DMS 273 (cell line): ENCODE results near the gene BGN.

Experiments used
- DNase-seq: peaks from one replicate; lab custom pipeline; 2025; ENCODE audit not compliant: unreplicated experiment; lab: John Stamatoyannopoulos, UW

BGN gene

GRCh38 chrX:153524234-153524633, 29.5 kb downstream of the BGN start:
- peak; percentile 52 for DNase-seq

DNA sequence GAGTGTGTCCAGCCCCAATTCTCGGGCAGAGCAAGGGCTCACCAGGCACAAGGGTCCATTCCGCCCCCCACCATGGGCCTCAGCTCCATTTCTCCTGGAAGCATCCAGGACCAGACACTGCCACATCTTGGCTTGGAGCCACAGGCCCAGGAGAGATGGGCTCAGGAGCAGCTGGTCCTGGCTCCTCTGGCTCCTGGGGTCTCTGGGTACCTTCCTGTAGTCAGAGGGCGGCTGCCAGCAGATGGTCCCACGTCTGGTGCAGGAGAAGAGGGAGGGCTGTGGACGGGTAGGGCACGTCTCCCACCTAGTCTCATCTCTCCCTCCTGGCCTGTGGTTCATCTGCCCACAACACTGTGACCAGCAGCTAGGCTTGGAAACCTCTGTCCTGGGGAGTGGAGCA, 30.7 kb downstream of the BGN start:
- DNase-seq: peak; percentile 91

- peak; percentile 96 for DNase-seq
Measured at GRCh38 chrX:153526042-153526441, 31.3 kb downstream of the BGN start.

- DNase-seq: peak; percentile 82
Measured at GRCh38 chrX:153526801-153527200, 32.0 kb downstream of the BGN start.

- peak; percentile 68 for DNase-seq
Measured at GRCh38 chrX:153527208-153527607, 32.4 kb downstream of the BGN start.

DNA sequence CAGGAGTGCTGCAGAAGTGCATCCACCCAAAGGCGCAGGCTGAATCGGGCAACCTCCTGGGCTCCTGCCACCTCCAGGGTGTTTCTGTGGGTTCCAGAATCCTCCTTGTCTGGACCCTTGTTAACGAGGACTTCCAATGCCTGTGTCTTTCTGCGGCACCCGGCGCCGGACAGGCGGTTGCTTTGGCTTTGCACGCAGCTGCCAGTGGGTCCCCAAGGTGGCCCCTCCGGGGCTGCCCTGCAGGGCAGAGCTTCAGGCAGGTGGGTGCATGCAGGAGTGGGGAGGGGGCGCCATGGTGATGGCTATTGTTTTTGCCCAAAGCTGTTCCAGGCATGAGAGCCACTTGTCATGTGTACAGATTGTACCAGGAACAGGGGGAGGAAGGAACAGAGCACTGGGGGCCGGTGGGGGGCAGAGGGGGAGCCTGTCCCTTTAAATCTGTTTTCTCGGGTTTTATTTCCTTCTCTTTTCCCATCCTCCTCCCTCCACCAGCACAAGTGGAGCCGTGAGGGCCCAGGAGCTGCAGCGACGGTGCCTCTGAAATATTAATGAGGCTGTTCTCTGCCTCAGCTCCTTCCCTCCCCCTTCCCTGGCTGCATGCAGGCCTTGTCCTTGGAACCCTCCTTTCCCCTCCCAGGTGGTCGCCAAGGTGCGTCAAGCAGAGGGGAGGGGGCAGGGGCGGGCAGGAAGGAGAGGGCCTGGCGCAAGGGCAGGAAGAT, 35.8 kb downstream of the BGN start:
- DNase-seq: peak; percentile 38

GRCh38 chrX:153533091-153533490, 38.3 kb downstream of the BGN start:
- peak; percentile 52 for DNase-seq

- peak; percentile 85 for DNase-seq
Measured at GRCh38 chrX:153537080-153537479, 42.3 kb downstream of the BGN start.

DNA sequence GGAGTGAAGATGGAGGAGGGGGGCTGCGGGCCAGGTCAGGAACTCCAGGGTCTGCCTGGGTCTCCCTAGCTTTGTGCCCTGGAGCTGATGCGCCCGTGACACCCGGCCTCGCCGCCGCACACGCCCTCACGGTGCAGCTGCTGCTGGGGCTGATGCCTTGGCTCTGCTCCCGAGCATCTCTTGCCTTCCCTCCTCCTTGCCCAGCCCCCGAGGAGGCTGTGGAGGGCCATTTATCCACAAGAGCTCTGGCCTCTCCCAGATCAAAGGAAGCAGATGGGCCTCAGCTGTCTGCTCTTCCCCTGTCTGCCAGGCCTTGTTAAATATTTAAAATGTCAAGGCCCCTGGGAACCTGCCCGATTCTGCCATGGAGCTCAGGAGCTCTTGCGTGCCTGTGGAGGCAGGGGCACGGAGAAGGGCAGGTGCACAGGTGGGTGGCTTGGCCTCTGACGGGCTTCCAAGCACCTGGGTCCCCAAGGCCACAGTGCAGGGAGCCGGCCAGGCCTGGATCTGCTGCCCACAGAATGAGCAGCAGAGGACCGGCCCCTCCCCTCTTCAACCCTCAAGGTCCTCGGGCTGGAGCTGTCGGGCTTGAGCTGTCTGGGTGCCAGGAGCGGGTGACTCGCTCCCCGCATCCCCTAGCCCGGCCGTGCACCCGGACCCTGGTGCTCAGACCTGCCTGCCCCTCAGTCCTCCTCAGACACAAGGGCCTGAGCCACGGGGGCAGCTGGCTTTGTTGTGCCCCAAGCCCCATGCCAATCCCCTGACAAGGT, 42.9 kb downstream of the BGN start:
- peak; percentile 94 for DNase-seq

GRCh38 chrX:153538424-153538823, 43.6 kb downstream of the BGN start:
- peak; percentile 57 for DNase-seq

- peak; percentile 84 for DNase-seq
Measured at GRCh38 chrX:153539171-153539978, 44.6 kb downstream of the BGN start.

GRCh38 chrX:153539979-153540358, 45.2 kb downstream of the BGN start:
- no peak for DNase-seq

DNA sequence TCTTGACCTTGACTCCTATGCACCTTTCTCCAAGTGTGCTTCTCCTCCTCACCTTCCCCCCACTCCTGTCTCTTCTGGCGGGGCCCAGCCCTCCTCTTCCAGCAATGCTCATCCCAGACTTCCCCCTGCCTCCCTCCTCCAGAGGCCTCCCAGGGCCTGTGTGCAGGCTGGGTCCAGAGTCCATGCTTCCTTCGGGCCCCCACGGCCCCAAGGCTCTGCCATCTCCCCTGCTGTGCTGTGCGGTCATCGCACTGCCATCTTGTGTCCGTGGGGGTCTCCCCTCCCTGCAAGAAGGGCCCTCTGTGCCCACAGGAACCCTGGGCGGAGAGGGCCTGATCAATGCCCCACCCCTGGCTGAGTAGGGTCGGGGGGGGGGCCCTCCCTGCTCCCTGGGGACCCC, 49.9 kb downstream of the BGN start:
- no peak for DNase-seq

DNA sequence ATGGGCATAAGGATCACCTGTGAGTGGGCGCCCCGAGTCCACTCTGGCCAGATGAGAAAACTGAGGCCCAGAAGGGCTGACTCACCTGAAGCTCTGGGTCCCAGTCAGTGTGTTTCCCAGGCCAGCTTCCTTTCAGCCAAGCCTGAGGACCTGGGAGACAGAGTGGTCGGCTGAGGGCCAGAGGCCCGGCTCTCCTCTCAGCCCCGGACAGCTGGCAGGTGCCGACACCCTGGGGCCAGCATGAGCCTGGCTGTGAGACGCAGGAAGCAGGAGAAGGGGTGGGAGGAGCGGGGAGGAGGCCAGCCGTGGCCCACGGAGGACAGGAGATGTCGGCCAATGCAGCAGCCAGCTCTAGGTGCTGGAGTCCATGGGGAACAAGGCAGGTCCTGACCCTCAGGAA, 51.6 kb downstream of the BGN start:
- DNase-seq: no peak

DNA sequence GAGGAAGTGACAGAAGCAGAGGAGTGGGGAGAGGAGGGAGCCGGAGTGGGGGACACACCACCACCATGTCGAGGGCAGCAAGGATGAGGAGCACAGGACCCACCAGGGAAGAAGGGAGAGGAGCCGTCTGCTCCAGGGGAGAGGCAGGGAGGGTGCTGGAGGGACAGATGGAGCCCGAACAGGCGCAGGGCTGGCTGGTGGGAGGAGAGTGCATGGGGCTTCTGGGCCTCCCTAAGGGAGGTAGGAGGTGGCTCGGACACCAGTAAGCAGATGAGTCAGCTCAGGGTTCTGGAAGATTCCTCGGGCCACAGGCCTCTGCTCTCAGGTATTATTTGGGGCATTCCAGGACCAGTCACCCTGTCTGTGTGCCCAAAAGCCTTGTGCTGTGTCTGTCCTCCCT, 52.4 kb downstream of the BGN start:
- DNase-seq: no peak

DNA sequence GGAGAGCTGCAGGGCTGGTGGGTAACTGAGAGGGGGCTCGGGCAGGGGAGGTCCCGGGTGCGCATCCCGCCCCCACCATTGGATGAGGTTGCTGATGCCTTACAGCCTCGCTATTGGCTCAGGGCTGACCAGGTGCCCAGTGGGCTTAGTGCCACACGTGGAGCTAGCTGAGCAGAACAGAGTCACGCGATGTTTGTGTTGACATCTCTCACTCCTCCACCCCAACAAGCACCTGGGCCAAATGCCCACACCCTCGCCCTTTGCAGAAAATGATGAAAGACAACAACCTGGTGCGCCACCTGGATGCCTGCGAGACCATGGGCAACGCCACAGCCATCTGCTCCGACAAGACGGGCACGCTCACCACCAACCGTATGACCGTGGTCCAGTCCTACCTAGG, 54.5 kb downstream of the BGN start:
- DNase-seq: no peak

DNA sequence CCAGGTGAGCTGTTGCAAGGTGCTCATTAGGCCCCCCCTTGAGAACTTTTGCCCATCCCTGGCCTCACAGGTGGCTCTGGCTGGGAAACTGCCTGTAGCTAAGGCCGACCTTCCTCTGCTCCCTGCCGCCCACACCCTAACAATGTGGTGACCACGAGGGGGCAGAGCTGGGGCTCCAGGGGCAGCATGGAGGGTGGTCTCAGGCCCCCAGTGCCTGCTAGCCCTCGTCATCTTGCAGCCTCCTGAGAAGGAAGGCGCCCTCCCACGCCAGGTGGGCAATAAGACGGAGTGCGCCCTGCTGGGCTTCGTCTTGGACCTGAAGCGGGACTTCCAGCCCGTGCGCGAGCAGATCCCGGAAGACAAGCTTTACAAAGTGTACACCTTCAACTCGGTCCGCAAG, 55.0 kb downstream of the BGN start:
- DNase-seq: no peak

DNA sequence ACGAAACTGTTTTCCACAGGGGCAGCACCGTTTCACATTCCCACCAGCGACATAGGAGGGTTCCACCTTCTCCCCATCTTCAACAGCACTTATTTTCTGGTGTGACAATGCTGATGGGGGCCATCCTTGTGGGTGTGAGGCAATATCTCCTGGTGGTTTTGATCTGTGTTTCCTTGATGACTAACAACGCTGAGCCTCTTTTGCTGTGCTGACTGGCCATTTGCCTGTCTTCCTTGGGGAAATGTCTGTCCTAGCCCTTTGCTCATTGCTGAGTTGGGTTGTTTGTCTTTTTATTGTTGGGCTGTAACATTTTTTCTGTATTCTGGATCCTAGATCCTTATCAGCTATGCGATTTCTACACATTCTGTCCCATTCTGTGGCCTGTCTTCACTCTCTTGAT, 56.4 kb downstream of the BGN start:
- no peak for DNase-seq

- DNase-seq: peak; percentile 88
Measured at GRCh38 chrX:153554519-153555167, 59.9 kb downstream of the BGN start.

GRCh38 chrX:153556767-153557166, 62.0 kb downstream of the BGN start:
- DNase-seq: peak; percentile 84

DNA sequence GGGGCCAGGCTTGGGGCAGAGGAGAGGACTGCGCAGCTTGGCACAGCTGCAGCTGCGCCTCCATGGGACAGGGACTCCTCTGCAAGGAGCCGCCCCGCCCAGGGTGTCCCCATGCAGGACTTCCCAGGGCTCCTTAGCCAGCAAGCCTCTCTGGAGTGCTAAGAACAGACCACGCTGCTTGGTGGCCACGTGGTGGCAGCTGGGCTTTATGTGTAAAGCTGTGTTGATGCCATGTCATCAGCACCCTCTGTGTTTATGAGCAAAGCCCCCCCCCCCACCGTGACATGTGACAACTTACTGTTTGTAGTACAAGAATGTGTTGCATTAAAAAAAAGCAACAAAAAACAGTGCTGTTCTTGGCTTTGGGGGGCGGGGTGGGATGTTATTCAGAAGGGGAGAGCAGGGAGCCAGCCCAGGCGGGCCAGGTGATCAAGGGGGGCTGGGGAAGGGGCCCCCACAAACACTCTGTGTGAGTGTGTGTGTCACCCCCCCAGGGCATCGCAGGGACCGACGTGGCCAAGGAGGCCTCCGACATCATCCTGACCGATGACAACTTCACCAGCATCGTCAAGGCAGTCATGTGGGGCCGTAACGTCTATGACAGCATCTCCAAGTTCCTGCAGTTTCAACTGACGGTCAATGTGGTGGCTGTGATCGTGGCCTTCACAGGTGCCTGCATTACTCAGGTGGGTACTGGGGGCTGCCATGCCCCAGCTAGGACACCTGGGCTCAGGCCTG, 63.0 kb downstream of the BGN start:
- no peak for DNase-seq
